ENCODE results near the gene CPNE5.

- TF ChIP-seq POLR2AphosphoS5 (IDR thresholded peaks at IDR 0.05) (no peak), POLR2A (IDR thresholded peaks at IDR 0.05) (no peak), CTCF (IDR thresholded peaks at IDR 0.05 in 8 of 11, conservative IDR thresholded peaks at IDR 0.05 in 3 of 11) (no peak)
These were observed 107.5 kb downstream of the CPNE5 start for GRCh38 chr6:36731622-36732310.

Data from spleen (tissue), 7 donors.